Hepatocyte (in vitro differentiated cells): ENCODE data around the gene FSTL3. TPM values are rescaled to one million over a fixed set of nuclear protein-coding genes. Genes with fewer than 3 reads are reported as not detected.

Source experiments
- DNase-seq: peaks from one replicate; pipeline ENCODE4 v3.0.0-alpha.2; 2016; ENCODE audit warnings: low spot score
- H2AFZ ChIP-seq: fragments of 200-600 bp; sonication (generic); 2 replicates; pipeline ENCODE4 v1.6.0; 2016; ENCODE audit warnings: antibody characterized with exemption, mild to moderate bottlenecking
- H3K27ac ChIP-seq: fragments of 200-600 bp; sonication (generic); 2 replicates; pipeline ENCODE4 v1.5.1; 2016; ENCODE audit warnings: mild to moderate bottlenecking
- H3K27me3 ChIP-seq: fragments of 200-600 bp; sonication (generic); 2 replicates; pipeline ENCODE4 v1.6.1; 2016
- H3K36me3 ChIP-seq: fragments of 200-600 bp; sonication (generic); replicated peaks from 2 replicates; pipeline ENCODE4 v1.5.1; 2016; ENCODE audit warnings: low read depth; ENCODE audit not compliant: insufficient read depth
- H3K4me1 ChIP-seq: fragments of 200-600 bp; sonication (generic); 2 replicates; pipeline ENCODE4 v1.5.1; 2016; ENCODE audit warnings: mild to moderate bottlenecking, moderate library complexity; ENCODE audit not compliant: insufficient read depth
- H3K4me2 ChIP-seq: fragments of 200-600 bp; sonication (generic); 2 replicates; pipeline ENCODE4 v1.6.0; 2016
- H3K4me3 ChIP-seq: fragments of 200-600 bp; sonication (generic); 2 replicates; pipeline ENCODE4 v1.5.1; 2016; ENCODE audit warnings: mild to moderate bottlenecking
- H3K79me2 ChIP-seq: fragments of 200-600 bp; sonication (generic); 2 replicates; pipeline ENCODE4 v1.6.0; 2017; ENCODE audit warnings: mild to moderate bottlenecking
- H3K9me2 ChIP-seq: fragments of 200-600 bp; sonication (generic); replicated peaks from 2 replicates; pipeline ENCODE4 v1.6.0; 2017; ENCODE audit warnings: mild to moderate bottlenecking; ENCODE audit not compliant: insufficient read depth
- H3K9me3 ChIP-seq: fragments of 200-600 bp; sonication (generic); 2 replicates; pipeline ENCODE4 v1.5.1; 2016; ENCODE audit warnings: low read depth, mild to moderate bottlenecking
- H4K20me1 ChIP-seq: fragments of 200-600 bp; sonication (generic); 2 replicates; pipeline ENCODE4 v1.6.0; 2016; ENCODE audit warnings: mild to moderate bottlenecking; ENCODE audit not compliant: insufficient read depth, poor library complexity, severe bottlenecking
- CTCF ChIP-seq: fragments of 200-600 bp; sonication (generic); IDR thresholded peaks from 2 replicates; pipeline ENCODE4 v1.5.1; 2016; ENCODE audit warnings: antibody characterized with exemption, mild to moderate bottlenecking; ENCODE audit not compliant: poor library complexity
- EZH2 ChIP-seq: fragments of 200-600 bp; sonication (generic); IDR thresholded peaks from 2 replicates; pipeline ENCODE4 v1.6.1; 2016; ENCODE audit warnings: antibody characterized with exemption, mild to moderate bottlenecking, borderline replicate concordance
- EZH2phosphoT487 ChIP-seq: fragments of 200-600 bp; sonication (generic); IDR thresholded peaks from one replicate; pipeline ENCODE4 v1.6.1; 2018; ENCODE audit warnings: antibody characterized with exemption, mild to moderate bottlenecking, low read depth, moderate library complexity; ENCODE audit not compliant: unreplicated experiment, severe bottlenecking
- WGBS: methylation state at CpG from one replicate; pipeline ENCODE4 v1.1.6; 2016; ENCODE audit warnings: low lambda C conversion rate; ENCODE audit errors: missing lambda C conversion rate; 5-methylcytosine and 5-hydroxymethylcytosine counted together
- polyA plus RNA-seq: library from polyadenylated mRNA; unstranded; fragments of >200 nt; fragmentation: Nextera tagmentation; extraction: Ambion mirVana; gene quantifications from 2 replicates; pipeline ENCODE4 v1.2.1, GENCODE V29; 2016
- total RNA-seq: library from RNA; depleted of rRNA; stranded (reverse); fragments of >200 nt; gene quantifications from 2 replicates; pipeline ENCODE4 v1.2.3, GENCODE V29; 2014

Gene FSTL3
- total and polyA plus RNA-seq, 2 experiments from 2014 or later, result 131 to 171 TPM

- TF ChIP-seq EZH2, result no peak
- TF ChIP-seq EZH2phosphoT487, result no peak
- TF ChIP-seq CTCF, result no peak
- Histone ChIP-seq H3K36me3 (no peaks in the 10 kb centered on the region), H3K9me3 (no peaks in the 10 kb centered on the region), H3K4me2 (no peak overlapping the region), H3K4me3 (no peak overlapping the region), H4K20me1 (peaks cover 33% of the 10 kb centered on the region), H3K4me1 (no peaks in the 10 kb centered on the region), H3K9me2 (no peaks in the 10 kb centered on the region), H3K27me3 (no peaks in the 10 kb centered on the region), H2AFZ (no peak overlapping the region), H3K79me2 (peaks cover 41% of the 10 kb centered on the region), H3K27ac (no peak overlapping the region)
- 96% methylated on average over 8 of the region's 11 CpGs for WGBS
- DNase-seq, result no peak
Observed at GRCh38 chr19:650121-650520, 26.1 kb upstream of the FSTL3 start.

GRCh38 chr19:651114-651818 is 24.9 kb upstream of the FSTL3 start:
- Histone ChIP-seq H3K4me2 (no peak overlapping the region), H3K4me3 (no peak overlapping the region), H3K36me3 (no peaks in the 10 kb centered on the region), H3K9me3 (no peaks in the 10 kb centered on the region), H4K20me1 (peaks cover 44% of the 10 kb centered on the region), H3K9me2 (no peaks in the 10 kb centered on the region), H3K79me2 (peaks cover 53% of the 10 kb centered on the region), H3K27me3 (no peaks in the 10 kb centered on the region), H3K4me1 (no peaks in the 10 kb centered on the region), H3K27ac (no peak overlapping the region), H2AFZ (no peak overlapping the region)
- DNase-seq, result no peak
- no peak for TF ChIP-seq CTCF
- no peak for TF ChIP-seq EZH2
- TF ChIP-seq EZH2phosphoT487, result no peak
- WGBS, result 96% methylated on average over 46 of the region's 58 CpGs

- WGBS, result 92% methylated on average over 21 of the region's 24 CpGs
- no peaks in the 10 kb centered on the region for H3K36me3 ChIP-seq
Observed at GRCh38 chr19:651991-652390, 24.2 kb upstream of the FSTL3 start.

More at GRCh38 chr19:651991-652390, 24.2 kb upstream of the FSTL3 start:
- H3K4me3 ChIP-seq, result no peak overlapping the region
- no peak overlapping the region for H3K27ac ChIP-seq
- no peak overlapping the region for H3K4me2 ChIP-seq
- H3K27me3 ChIP-seq, result no peaks in the 10 kb centered on the region
- peaks cover 51% of the 10 kb centered on the region for H4K20me1 ChIP-seq
- DNase-seq, result no peak
- H3K9me2 ChIP-seq, result no peaks in the 10 kb centered on the region
- H3K79me2 ChIP-seq, result peaks cover 60% of the 10 kb centered on the region
- no peaks in the 10 kb centered on the region for H3K9me3 ChIP-seq
- no peaks in the 10 kb centered on the region for H3K4me1 ChIP-seq
- TF ChIP-seq EZH2phosphoT487, result no peak
- TF ChIP-seq EZH2, result no peak
- TF ChIP-seq CTCF, result no peak
- no peak overlapping the region for H2AFZ ChIP-seq
